ENCODE data around the gene DNASE2B. TPM values are rescaled to one million over a fixed set of nuclear protein-coding genes. Genes with fewer than 3 reads are reported as not detected.

The DNASE2B gene
- total and polyA plus RNA-seq, 3 experiments from 2014 or later, result not detected

DNA sequence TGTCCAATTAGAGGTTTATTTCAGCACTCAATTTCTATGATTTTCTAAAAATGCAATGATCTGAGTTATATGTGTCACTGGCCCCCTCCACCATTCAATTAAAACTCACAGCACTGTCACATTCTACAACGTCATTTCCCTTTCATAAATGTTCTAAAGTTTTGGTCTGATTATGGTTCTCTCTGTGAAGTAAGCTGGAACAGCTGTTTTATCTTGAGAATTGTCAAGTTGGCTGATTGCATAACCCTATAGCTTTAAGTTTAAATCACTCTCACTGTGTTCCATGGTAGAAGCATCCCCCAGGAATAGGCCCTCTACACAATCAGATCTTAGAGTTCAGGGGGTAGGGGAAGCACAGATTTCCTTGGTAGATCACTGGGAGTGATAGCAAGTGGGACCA is 41.4 kb upstream of the DNASE2B start:
- POLR2A ChIA-PET, result no interaction called here

DNA sequence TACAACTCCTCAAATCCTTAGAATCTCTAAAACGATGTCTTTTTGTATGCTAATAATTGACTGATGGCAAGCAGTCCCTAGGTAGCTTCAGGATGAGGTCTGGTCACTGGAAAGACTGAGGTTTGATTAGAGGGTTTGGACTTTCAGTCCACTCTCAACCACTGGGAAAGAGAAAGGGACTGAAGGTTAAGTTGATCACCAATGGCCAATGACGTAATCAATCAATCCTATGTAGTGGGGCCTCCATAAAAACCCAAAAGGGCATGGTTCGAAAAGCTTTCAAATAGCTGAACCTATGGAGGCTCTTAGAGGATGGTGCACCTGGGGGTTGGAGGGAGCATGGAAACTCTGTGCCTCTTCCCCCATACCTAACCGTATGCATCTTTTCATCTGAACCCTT is 39.6 kb upstream of the DNASE2B start:
- POLR2A ChIA-PET, result no interaction called here
- H3K9me3 ChIP-seq (ENCODE audit: low read length), result no peaks in the 10 kb centered on the region
- no peaks in the 10 kb centered on the region for H3K9me3 Mint-ChIP-seq
- H3K27ac ChIP-seq (ENCODE audit: low read depth, low read length), result no peak overlapping the region
- no peaks in the 10 kb centered on the region for H3K36me3 ChIP-seq (ENCODE audit: insufficient read depth, low read length)
- DNase-seq, result no peak
- no peaks in the 10 kb centered on the region for H3K4me1 ChIP-seq (ENCODE audit: insufficient read depth, low read length)
- H3K27me3 ChIP-seq (ENCODE audit: insufficient read depth, low read length, poor library complexity, severe bottlenecking), result no peaks in the 10 kb centered on the region
- H3K4me3 ChIP-seq (ENCODE audit: low read length), result no peak overlapping the region
- H3K4me3 Mint-ChIP-seq, result no peak overlapping the region
- H3K36me3 Mint-ChIP-seq, result peaks cover 0 to 7% (median 0%) of the 10 kb centered on the region in 3 donors
- CTCF ChIA-PET, result no interaction called here
- H3K27ac Mint-ChIP-seq, result no peak overlapping the region
- peaks cover 0 to 8% (median 0%) of the 10 kb centered on the region in 3 donors for H3K4me1 Mint-ChIP-seq
- H3K27me3 Mint-ChIP-seq, result peaks cover 5 to 20% of the 10 kb centered on the region in 2 donors

More for the DNA sequence above, 41.4 kb upstream of the DNASE2B start:
- DNase-seq, result no peak
- H3K9me3 ChIP-seq (ENCODE audit: low read length), result no peaks in the 10 kb centered on the region
- H3K4me1 ChIP-seq (ENCODE audit: insufficient read depth, low read length), result no peaks in the 10 kb centered on the region
- H3K27me3 Mint-ChIP-seq, result peaks cover 5 to 21% of the 10 kb centered on the region in 2 donors
- H3K27me3 ChIP-seq (ENCODE audit: insufficient read depth, low read length, poor library complexity, severe bottlenecking), result no peaks in the 10 kb centered on the region
- no peak overlapping the region for H3K4me3 ChIP-seq (ENCODE audit: low read length)
- no peak overlapping the region for H3K27ac Mint-ChIP-seq
- H3K36me3 Mint-ChIP-seq, result peaks cover 0 to 7% (median 0%) of the 10 kb centered on the region in 3 donors
- H3K27ac ChIP-seq (ENCODE audit: low read depth, low read length), result no peak overlapping the region
- no peaks in the 10 kb centered on the region for H3K36me3 ChIP-seq (ENCODE audit: insufficient read depth, low read length)
- no peaks in the 10 kb centered on the region for H3K9me3 Mint-ChIP-seq
- CTCF ChIA-PET, result no interaction called here
- H3K4me3 Mint-ChIP-seq, result no peak overlapping the region
- no peaks in the 10 kb centered on the region for H3K4me1 Mint-ChIP-seq

DNA sequence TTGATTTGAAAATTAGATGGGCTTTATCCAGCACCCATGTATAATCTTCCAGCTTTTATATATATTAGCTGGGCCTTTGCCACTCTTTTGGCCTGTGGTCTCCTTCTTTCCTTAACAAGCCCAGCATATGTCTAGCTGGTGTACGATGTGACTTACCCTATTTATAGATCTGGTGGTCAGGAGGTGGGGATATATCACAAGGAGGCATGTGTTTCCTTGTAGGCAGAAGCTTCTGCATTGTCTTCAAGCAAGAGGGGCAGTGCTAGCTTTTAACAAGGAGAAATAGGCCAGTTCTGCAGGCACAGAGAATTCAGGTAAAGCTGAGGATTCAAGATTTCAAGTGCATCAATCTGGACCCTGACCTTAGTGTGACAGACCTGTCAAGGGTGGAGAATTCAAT is 38.0 kb upstream of the DNASE2B start:
- Histone ChIP-seq H3K4me1 (ENCODE audit: insufficient read depth, low read length) (no peaks in the 10 kb centered on the region), H3K27ac (ENCODE audit: low read depth, low read length) (no peak overlapping the region), H3K36me3 (ENCODE audit: insufficient read depth, low read length) (no peaks in the 10 kb centered on the region), H3K4me3 (ENCODE audit: low read length) (no peak overlapping the region), H3K9me3 (ENCODE audit: low read length) (no peaks in the 10 kb centered on the region), H3K27me3 (ENCODE audit: insufficient read depth, low read length, poor library complexity, severe bottlenecking) (no peaks in the 10 kb centered on the region)
- DNase-seq, result no peak
- no peak overlapping the region for H3K27ac Mint-ChIP-seq
- peaks cover 0 to 9% (median 1%) of the 10 kb centered on the region in 3 donors for H3K4me1 Mint-ChIP-seq
- H3K9me3 Mint-ChIP-seq, result no peaks in the 10 kb centered on the region
- peaks cover 0 to 7% (median 0%) of the 10 kb centered on the region in 3 donors for H3K36me3 Mint-ChIP-seq
- no peak overlapping the region for H3K4me3 Mint-ChIP-seq
- CTCF ChIA-PET, result no interaction called here
- POLR2A ChIA-PET, result no interaction called here
- H3K27me3 Mint-ChIP-seq, result peaks cover 1 to 11% of the 10 kb centered on the region in 2 donors

DNA sequence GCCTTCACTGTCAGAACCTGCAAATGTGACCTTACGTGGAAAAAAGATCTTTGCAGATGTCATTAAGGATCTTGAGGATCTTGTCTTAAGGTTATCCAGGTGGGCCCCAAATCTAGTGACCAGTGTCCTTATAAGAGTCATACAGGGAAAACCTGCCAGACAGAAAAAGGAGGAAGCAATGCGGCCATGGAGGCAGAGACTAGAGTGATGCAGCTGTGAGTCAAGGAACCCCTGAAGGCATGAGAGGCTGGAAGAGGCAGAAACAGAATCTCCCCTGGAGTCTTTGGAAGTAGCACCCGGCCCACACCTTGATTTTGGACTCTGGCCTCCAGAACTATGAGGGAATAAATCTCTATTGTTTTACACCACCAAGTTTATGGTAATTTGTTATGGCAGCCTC is 36.5 kb upstream of the DNASE2B start:
- H3K4me3 ChIP-seq (ENCODE audit: low read length), result no peak overlapping the region
- H3K36me3 Mint-ChIP-seq, result peaks cover 0 to 3% (median 0%) of the 10 kb centered on the region in 3 donors
- H3K4me3 Mint-ChIP-seq, result no peak overlapping the region
- no peaks in the 10 kb centered on the region for H3K36me3 ChIP-seq (ENCODE audit: insufficient read depth, low read length)
- POLR2A ChIA-PET, result no interaction called here
- no peak overlapping the region for H3K27ac ChIP-seq (ENCODE audit: low read depth, low read length)
- H3K4me1 Mint-ChIP-seq, result peaks cover 6 to 16% (median 9%) of the 10 kb centered on the region in 3 donors
- H3K9me3 Mint-ChIP-seq, result no peaks in the 10 kb centered on the region
- no peaks in the 10 kb centered on the region for H3K9me3 ChIP-seq (ENCODE audit: low read length)
- peaks cover 1 to 8% of the 10 kb centered on the region in 2 donors for H3K27me3 Mint-ChIP-seq
- no peaks in the 10 kb centered on the region for H3K4me1 ChIP-seq (ENCODE audit: insufficient read depth, low read length)
- H3K27me3 ChIP-seq (ENCODE audit: insufficient read depth, low read length, poor library complexity, severe bottlenecking), result no peaks in the 10 kb centered on the region
- CTCF ChIA-PET, result no interaction called here
- no peak for DNase-seq
- no peak overlapping the region for H3K27ac Mint-ChIP-seq

DNA sequence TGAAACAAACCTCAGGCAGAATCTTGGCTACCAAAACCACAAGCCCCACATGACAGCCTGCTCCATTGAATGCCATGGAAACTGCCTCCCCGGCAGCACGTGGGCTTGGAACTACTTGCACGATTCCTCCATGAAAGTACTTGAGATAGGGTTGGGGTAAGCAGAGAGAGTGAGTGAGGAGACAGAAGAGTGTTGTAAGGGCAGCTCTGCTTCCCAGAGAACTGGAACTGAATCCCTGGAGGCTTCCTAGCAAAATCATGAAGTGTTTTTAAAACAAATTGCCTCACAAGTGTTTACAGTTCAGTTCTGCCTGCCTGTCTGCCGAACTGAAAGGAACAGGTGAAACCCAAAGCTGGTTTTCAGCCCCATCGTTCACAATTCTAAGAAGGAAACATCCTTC is 35.3 kb upstream of the DNASE2B start:
- H3K4me1 Mint-ChIP-seq, result peaks cover 6 to 16% (median 9%) of the 10 kb centered on the region in 3 donors
- CTCF ChIA-PET, result no interaction called here
- no peak for DNase-seq
- no peak overlapping the region for H3K4me3 Mint-ChIP-seq
- H3K9me3 ChIP-seq (ENCODE audit: low read length), result no peaks in the 10 kb centered on the region
- no peaks in the 10 kb centered on the region for H3K9me3 Mint-ChIP-seq
- H3K36me3 Mint-ChIP-seq, result no peaks in the 10 kb centered on the region
- H3K27me3 Mint-ChIP-seq, result peaks cover 0 to under 1% of the 10 kb centered on the region in 2 donors
- H3K36me3 ChIP-seq (ENCODE audit: insufficient read depth, low read length), result no peaks in the 10 kb centered on the region
- POLR2A ChIA-PET, result no interaction called here
- H3K27ac ChIP-seq (ENCODE audit: low read depth, low read length), result no peak overlapping the region
- no peaks in the 10 kb centered on the region for H3K27me3 ChIP-seq (ENCODE audit: insufficient read depth, low read length, poor library complexity, severe bottlenecking)
- no peak overlapping the region for H3K4me3 ChIP-seq (ENCODE audit: low read length)
- no peaks in the 10 kb centered on the region for H3K4me1 ChIP-seq (ENCODE audit: insufficient read depth, low read length)
- no peak overlapping the region for H3K27ac Mint-ChIP-seq

DNA sequence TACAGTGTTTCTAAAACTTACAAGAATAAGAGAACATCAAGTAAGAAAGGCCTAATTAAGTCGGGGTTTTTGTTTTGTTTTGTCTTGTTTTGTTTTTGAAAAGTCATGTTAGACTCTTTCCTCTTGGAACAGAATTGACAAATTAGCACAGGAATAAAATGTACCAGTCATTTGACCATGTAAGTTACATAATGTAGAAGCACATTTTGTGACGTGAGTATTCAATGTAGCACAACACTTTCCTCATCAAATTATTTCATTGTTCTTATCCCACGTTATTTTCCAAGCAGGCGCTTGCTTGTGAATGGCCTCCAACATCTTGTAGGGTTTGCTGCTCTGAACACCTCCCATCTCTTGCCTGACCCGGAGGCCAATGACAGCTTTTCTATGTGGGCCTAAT is 34.7 kb upstream of the DNASE2B start:
- CTCF ChIA-PET, result no interaction called here

DNA sequence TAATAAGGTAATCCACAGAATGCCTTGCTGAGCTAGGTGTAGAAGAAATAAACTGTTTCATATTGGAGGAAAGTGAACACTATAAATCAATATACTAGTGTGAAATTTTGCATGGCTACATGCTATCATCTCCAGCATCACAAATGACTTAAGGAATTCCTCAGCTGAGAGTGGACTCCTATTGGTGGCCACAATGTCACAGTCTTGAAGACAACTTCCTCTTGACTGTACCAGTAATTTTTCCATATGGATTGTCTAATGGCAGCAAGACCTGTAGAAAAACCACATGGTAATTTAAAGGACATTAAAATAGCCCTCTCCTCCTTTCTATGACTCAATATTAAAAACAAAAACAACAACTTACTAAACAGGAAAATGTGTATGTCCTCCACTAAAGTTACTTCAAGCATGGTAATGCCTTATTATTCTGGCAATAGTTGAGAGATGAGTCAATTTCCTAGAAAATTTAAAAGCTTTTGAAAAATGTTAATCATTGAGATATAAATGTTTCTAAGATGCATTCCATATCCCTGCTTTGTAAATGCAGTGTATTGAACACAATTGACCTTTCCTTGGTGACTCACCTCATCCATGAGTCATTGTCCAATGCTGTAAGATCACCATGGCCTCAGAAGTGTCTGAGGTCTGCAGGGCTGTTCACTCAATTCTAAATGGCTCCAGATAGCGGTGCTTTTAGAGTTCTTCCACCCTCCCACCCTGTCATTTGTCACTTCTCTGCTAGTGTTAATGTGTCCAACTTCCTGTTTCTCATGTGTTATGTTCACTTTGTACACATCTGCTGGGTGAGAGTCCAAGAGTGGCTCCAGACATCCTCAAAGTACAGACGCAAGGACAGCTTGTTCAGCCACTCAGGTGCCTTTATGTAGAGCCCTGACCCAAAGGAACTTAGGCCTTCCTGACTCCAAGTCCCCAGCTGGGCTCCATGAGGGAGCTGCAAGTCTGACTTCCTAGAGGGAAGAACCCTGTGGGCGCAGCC is 32.8 kb upstream of the DNASE2B start:
- no peak overlapping the region for H3K27ac Mint-ChIP-seq
- no peaks in the 10 kb centered on the region for H3K27me3 Mint-ChIP-seq
- POLR2A ChIA-PET, result no interaction called here
- Histone ChIP-seq H3K4me3 (ENCODE audit: low read length) (no peak overlapping the region), H3K4me1 (ENCODE audit: insufficient read depth, low read length) (no peaks in the 10 kb centered on the region), H3K9me3 (ENCODE audit: low read length) (no peaks in the 10 kb centered on the region), H3K27me3 (ENCODE audit: insufficient read depth, low read length, poor library complexity, severe bottlenecking) (no peaks in the 10 kb centered on the region), H3K36me3 (ENCODE audit: insufficient read depth, low read length) (no peaks in the 10 kb centered on the region), H3K27ac (ENCODE audit: low read depth, low read length) (no peak overlapping the region)
- H3K36me3 Mint-ChIP-seq, result no peaks in the 10 kb centered on the region
- no peaks in the 10 kb centered on the region for H3K9me3 Mint-ChIP-seq
- DNase-seq, result no peak
- no peak overlapping the region for H3K4me3 Mint-ChIP-seq
- CTCF ChIA-PET, result no interaction called here
- peaks cover 6 to 16% (median 9%) of the 10 kb centered on the region in 3 donors for H3K4me1 Mint-ChIP-seq

More for the DNA sequence above, 34.7 kb upstream of the DNASE2B start:
- Mint-ChIP-seq H3K4me3 (no peak overlapping the region), H3K27ac (no peak overlapping the region), H3K36me3 (no peaks in the 10 kb centered on the region), H3K9me3 (no peaks in the 10 kb centered on the region), H3K27me3 (no peaks in the 10 kb centered on the region), H3K4me1 (peaks cover 6 to 16% (median 9%) of the 10 kb centered on the region in 3 donors)
- POLR2A ChIA-PET, result no interaction called here
- no peaks in the 10 kb centered on the region for H3K27me3 ChIP-seq (ENCODE audit: insufficient read depth, low read length, poor library complexity, severe bottlenecking)
- H3K36me3 ChIP-seq (ENCODE audit: insufficient read depth, low read length), result no peaks in the 10 kb centered on the region
- H3K4me1 ChIP-seq (ENCODE audit: insufficient read depth, low read length), result no peaks in the 10 kb centered on the region
- no peaks in the 10 kb centered on the region for H3K9me3 ChIP-seq (ENCODE audit: low read length)
- H3K4me3 ChIP-seq (ENCODE audit: low read length), result no peak overlapping the region
- no peak overlapping the region for H3K27ac ChIP-seq (ENCODE audit: low read depth, low read length)
- DNase-seq, result no peak

DNA sequence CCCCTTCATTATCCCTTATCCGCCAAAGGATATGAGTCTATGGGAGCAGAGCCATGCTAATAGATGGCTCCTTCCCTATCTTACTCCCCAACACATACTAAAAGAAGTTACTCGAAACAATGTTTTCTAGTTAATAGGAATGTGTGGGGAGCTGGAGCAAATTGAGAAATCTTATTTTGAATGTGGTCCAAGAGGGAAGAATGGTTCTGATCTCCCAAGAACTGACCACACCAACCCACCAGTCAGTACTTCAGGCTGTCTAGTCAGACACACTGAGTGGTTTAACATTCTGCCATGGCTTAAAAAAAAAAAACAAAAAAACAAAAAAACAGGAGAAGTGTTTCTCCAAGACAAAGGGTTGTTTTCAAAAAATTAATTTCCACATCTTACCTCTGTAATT is 31.5 kb upstream of the DNASE2B start:
- H3K36me3 ChIP-seq (ENCODE audit: insufficient read depth, low read length), result no peaks in the 10 kb centered on the region
- H3K36me3 Mint-ChIP-seq, result no peaks in the 10 kb centered on the region
- no peak overlapping the region for H3K27ac Mint-ChIP-seq
- no peak overlapping the region for H3K27ac ChIP-seq (ENCODE audit: low read depth, low read length)
- CTCF ChIA-PET, result no interaction called here
- no peaks in the 10 kb centered on the region for H3K4me1 ChIP-seq (ENCODE audit: insufficient read depth, low read length)
- peaks cover 6 to 16% (median 9%) of the 10 kb centered on the region in 3 donors for H3K4me1 Mint-ChIP-seq
- no peaks in the 10 kb centered on the region for H3K27me3 ChIP-seq (ENCODE audit: insufficient read depth, low read length, poor library complexity, severe bottlenecking)
- H3K9me3 ChIP-seq (ENCODE audit: low read length), result no peaks in the 10 kb centered on the region
- H3K27me3 Mint-ChIP-seq, result no peaks in the 10 kb centered on the region
- no peak overlapping the region for H3K4me3 ChIP-seq (ENCODE audit: low read length)
- no peak for DNase-seq
- POLR2A ChIA-PET, result no interaction called here
- no peaks in the 10 kb centered on the region for H3K9me3 Mint-ChIP-seq
- no peak overlapping the region for H3K4me3 Mint-ChIP-seq
